Gastroesophageal sphincter (tissue), 3 donors: ENCODE measurements around the gene FAM98B.

Experiments
- POLR2A ChIP-seq, 2 donors: fragments of 450-650 bp; IDR thresholded peaks; one replicate each; pipeline ENCODE4 v1.6.1; 2017; ENCODE audit warnings: antibody characterized with exemption in 2 of 2, mild to moderate bottlenecking in 2 of 2, moderate library complexity in 1 of 2
- POLR2AphosphoS5 ChIP-seq: sonication (generic); formaldehyde crosslinking; IDR thresholded peaks from one replicate; pipeline ENCODE4 v1.6.1; 2017; ENCODE audit warnings: antibody characterized with exemption
- TF ChIP-seq, protein P1 (sequence below), 4 experiments: fragments of 200-600 bp in 2 of 4; fragments of 450-650 bp in 2 of 4; sonication (generic) in 1 of 4; IDR thresholded peaks; one replicate each; pipeline ENCODE4 v1.5.1; 2017 to 2019; ENCODE audit warnings: antibody characterized with exemption in 4 of 4, mild to moderate bottlenecking in 2 of 4, moderate library complexity in 2 of 4

DNA sequence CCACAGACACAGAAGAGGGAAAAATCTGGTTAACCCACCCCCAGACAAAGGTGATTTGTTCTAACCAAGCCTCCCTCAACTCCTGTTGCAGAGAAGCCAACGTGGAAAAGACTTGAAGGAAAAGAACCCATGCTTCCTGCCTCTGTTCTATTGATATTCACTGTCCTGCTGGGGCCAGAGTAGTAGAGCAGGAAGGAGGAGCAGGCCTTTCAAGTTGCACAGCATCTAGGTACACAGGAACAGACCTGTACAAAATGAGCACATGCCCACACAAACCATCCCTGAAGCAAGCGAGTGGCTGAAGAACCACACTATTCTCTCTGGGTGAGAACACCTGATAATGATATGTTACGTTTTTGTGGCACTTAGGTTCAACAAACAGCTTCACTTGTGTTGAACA is 80.8 kb downstream of the FAM98B start:
- TF ChIP-seq, protein P1, sequence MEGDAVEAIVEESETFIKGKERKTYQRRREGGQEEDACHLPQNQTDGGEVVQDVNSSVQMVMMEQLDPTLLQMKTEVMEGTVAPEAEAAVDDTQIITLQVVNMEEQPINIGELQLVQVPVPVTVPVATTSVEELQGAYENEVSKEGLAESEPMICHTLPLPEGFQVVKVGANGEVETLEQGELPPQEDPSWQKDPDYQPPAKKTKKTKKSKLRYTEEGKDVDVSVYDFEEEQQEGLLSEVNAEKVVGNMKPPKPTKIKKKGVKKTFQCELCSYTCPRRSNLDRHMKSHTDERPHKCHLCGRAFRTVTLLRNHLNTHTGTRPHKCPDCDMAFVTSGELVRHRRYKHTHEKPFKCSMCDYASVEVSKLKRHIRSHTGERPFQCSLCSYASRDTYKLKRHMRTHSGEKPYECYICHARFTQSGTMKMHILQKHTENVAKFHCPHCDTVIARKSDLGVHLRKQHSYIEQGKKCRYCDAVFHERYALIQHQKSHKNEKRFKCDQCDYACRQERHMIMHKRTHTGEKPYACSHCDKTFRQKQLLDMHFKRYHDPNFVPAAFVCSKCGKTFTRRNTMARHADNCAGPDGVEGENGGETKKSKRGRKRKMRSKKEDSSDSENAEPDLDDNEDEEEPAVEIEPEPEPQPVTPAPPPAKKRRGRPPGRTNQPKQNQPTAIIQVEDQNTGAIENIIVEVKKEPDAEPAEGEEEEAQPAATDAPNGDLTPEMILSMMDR (IDR thresholded peaks at IDR 0.05): no peak
- TF ChIP-seq POLR2AphosphoS5 (no peak), POLR2A (IDR thresholded peaks at IDR 0.05) (no peak)
